GM12878 (cell line): ENCODE measurements around the gene MIAT. TPM values are rescaled to one million over a fixed set of nuclear protein-coding genes. Genes with fewer than 3 reads are reported as not detected.

Experiments
- FOXK2 ChIP-seq: fragments of 450-650 bp; IDR thresholded peaks from 2 replicates; pipeline ENCODE4 v1.6.1; 2017; ENCODE audit warnings: mild to moderate bottlenecking, moderate library complexity
- FOXM1 ChIP-seq: IDR thresholded peaks from 2 replicates; pipeline ENCODE4 v1.6.1; 2012; ENCODE audit warnings: low read depth, mild to moderate bottlenecking, inconsistent platforms, low read length, moderate library complexity
- GATAD2B ChIP-seq: fragments of 450-650 bp; conservative IDR thresholded peaks from 2 replicates; pipeline ENCODE4 v1.6.1; 2017; ENCODE audit warnings: low read depth, mild to moderate bottlenecking, moderate library complexity
- HDAC2 ChIP-seq: fragments of 200-600 bp; sonication (generic); IDR thresholded peaks from 2 replicates; pipeline ENCODE4 v1.6.1; 2017
- IKZF2 ChIP-seq, 2 experiments: fragments of 450-650 bp; IDR thresholded peaks; 2 replicates each; pipeline ENCODE4 v1.6.1; 2017; ENCODE audit warnings: mild to moderate bottlenecking in 2 of 2, moderate library complexity in 2 of 2
- MXI1 ChIP-seq: fragments of 150-350 bp; IDR thresholded peaks from 2 replicates; pipeline ENCODE4 v1.6.1; 2011; ENCODE audit warnings: low read depth, mild to moderate bottlenecking, inconsistent platforms, low read length, improper control_type of control experiment
- SUPT20H ChIP-seq: IDR thresholded peaks from 2 replicates; pipeline ENCODE4 v1.6.1; 2011; ENCODE audit warnings: low read depth, mild to moderate bottlenecking, low read length, moderate library complexity, borderline replicate concordance; ENCODE audit not compliant: control insufficient read depth
- ZZZ3 ChIP-seq: IDR thresholded peaks from 2 replicates; pipeline ENCODE4 v1.6.1; 2011; ENCODE audit warnings: low read depth; ENCODE audit not compliant: control insufficient read depth, insufficient read length
- polyA plus RNA-seq, 11 experiments: library from polyadenylated mRNA; depleted of rRNA in 4 of 11; unstranded in 6 of 11; stranded (reverse) in 5 of 11; fragments of >200 nt; fragmentation: Nextera tagmentation in 4 of 11; fragmentation: Illumina TruSeq in 1 of 11; extraction: Ambion mirVana in 4 of 11; extraction: Trizol in 1 of 11; gene quantifications; 1 replicate in 1 of 11; 2 replicates in 10 of 11; pipeline versions ENCODE4 v1.2.1 to v1.2.3, GENCODE V29; 2011 to 2016; ENCODE audit warnings: inconsistent platforms in 2 of 11, missing spikeins in 2 of 11, low read depth in 1 of 11
- total RNA-seq, 4 experiments: library from RNA; depleted of rRNA in 3 of 4; stranded (reverse); fragments of >200 nt in 3 of 4; fragmentation: Illumina TruSeq in 1 of 4; extraction: Trizol in 1 of 4; gene quantifications; 2 replicates each; pipeline versions ENCODE4 v1.2.1 to v1.2.3, GENCODE V29; 2013 to 2021
- TF ChIP-seq, protein P1 (sequence below): IDR thresholded peaks from 2 replicates; pipeline ENCODE4 v1.6.1; 2012; ENCODE audit warnings: low read depth, low read length, improper control_type of control experiment
- TF ChIP-seq, protein P2 (sequence below): fragments of 450-650 bp; IDR thresholded peaks from 2 replicates; pipeline ENCODE4 v1.6.1; 2014; ENCODE audit warnings: mild to moderate bottlenecking

Gene MIAT
- total and polyA plus RNA-seq, 10 of the 15 experiments (the other 5 are each of a cell fraction or from before 2014, with no cell fraction given), result 0.39 to 13.7 (median 4.6) TPM

DNA sequence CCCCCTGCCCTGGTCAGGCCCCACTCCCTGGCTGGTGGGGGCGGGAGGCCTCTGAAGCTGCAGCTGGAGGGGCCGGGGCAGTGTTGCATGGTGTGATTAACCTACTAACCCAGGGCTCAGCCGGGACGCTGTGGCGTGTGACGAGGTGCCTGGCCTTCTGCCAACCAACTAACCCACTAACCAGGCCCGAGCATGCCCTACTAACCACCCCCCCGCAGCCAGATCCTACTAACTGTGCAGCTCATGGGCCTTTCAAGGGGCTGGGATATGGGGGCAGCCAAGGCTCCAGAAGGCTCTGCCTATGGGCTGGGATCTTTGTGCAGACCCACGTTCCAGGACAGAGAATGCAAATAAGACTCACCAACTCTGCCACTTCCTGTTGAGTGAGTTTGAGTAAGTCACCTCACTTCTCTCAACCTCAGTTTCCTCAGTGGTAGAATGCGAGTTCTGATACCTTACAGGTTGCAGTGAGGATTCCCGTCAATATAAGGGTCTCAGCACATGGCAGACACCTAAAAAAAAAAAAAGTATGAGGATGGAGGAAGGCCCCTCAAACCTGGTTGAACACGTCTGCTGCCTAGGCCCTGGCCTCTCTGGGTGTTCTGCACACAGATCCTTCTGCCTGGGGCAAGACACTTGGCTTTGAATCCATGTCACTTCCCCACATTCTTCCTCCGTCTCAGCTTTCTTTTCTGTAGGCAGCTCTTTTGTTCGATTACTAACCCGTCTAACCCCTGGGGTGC is 14.1 kb downstream of the MIAT start (continued):
- TF ChIP-seq, protein P1, sequence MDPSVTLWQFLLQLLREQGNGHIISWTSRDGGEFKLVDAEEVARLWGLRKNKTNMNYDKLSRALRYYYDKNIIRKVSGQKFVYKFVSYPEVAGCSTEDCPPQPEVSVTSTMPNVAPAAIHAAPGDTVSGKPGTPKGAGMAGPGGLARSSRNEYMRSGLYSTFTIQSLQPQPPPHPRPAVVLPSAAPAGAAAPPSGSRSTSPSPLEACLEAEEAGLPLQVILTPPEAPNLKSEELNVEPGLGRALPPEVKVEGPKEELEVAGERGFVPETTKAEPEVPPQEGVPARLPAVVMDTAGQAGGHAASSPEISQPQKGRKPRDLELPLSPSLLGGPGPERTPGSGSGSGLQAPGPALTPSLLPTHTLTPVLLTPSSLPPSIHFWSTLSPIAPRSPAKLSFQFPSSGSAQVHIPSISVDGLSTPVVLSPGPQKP, result no peak
- no peak; the same call in 1 of the 2 replicates for TF ChIP-seq MXI1
- TF ChIP-seq GATAD2B, result peak; percentile 53; the same call in 1 of the 2 replicates
- TF ChIP-seq ZZZ3, result no peak
- TF ChIP-seq HDAC2, result 0 out of 2 replicates have a peak, but pooled peaks have one; percentile 32
- TF ChIP-seq, protein P2, sequence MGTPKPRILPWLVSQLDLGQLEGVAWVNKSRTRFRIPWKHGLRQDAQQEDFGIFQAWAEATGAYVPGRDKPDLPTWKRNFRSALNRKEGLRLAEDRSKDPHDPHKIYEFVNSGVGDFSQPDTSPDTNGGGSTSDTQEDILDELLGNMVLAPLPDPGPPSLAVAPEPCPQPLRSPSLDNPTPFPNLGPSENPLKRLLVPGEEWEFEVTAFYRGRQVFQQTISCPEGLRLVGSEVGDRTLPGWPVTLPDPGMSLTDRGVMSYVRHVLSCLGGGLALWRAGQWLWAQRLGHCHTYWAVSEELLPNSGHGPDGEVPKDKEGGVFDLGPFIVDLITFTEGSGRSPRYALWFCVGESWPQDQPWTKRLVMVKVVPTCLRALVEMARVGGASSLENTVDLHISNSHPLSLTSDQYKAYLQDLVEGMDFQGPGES, result no peak
- TF ChIP-seq FOXM1, result no peak; the same call in 1 of the 2 replicates
- no peak for TF ChIP-seq SUPT20H
- TF ChIP-seq IKZF2 (IDR thresholded peaks at IDR 0.05), result peak; percentile 54 to 58; a peak in 3 of 4 replicates
- no peak for TF ChIP-seq FOXK2
